ENCODE data around the gene RMRP.

Gene RMRP

DNA sequence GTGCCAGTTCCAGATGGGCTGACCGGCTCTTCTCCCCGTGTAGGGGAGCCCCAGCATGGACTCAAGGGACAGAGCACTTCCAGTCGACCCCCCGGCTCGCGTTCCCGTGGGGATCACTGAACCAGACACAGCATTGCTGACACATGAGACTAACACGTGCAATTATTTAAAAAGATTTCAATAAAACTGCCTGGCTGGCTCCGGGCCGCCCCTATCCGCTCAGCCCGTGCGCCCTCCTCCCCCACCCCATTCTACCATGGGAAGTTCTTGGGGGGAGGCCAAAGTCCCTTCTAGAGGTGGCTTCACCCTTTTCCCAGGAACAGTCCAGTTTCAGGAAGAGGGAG is 48.0 kb downstream of the RMRP start:
- DNase-seq (ENCODE audit: low spot score): no peak

GRCh38 chr9:35609001-35609819 is 48.6 kb downstream of the RMRP start:
- DNase-seq (ENCODE audit: low spot score): no peak

GRCh38 chr9:35608221-35608620 is 49.6 kb downstream of the RMRP start:
- DNase-seq (ENCODE audit: low spot score): no peak

Measured in cerebellar cortex (tissue), 1 donor.